WTC11 (cell line): Measurements from ENCODE around the gene OCSTAMP.
A peak's percentile ranks its signal among the peaks of the same experiment; 100 is the strongest.

ENCODE experiments used
- E2F1 ChIP-seq: sonication (generic); formaldehyde crosslinking; IDR thresholded peaks from 2 replicates; pipeline ENCODE4 v1.8.0; 2022; ENCODE audit warnings: mild to moderate bottlenecking, missing genetic modification reagents
- ESRRA ChIP-seq: sonication (generic); formaldehyde crosslinking; IDR thresholded peaks from 2 replicates; pipeline ENCODE4 v1.8.1; 2022; ENCODE audit warnings: mild to moderate bottlenecking, missing genetic modification reagents, borderline replicate concordance
- IRF1 ChIP-seq: sonication (generic); formaldehyde crosslinking; IDR thresholded peaks from 2 replicates; pipeline ENCODE4 v1.8.0; 2023; ENCODE audit warnings: missing genetic modification reagents
- SOX15 ChIP-seq: fragments of 250-450 bp; sonication (Bioruptor Pico); IDR thresholded peaks from 2 replicates; pipeline ENCODE4 v1.9.0; 2021; ENCODE audit warnings: mild to moderate bottlenecking
- TEAD1 ChIP-seq: sonication (generic); formaldehyde crosslinking; IDR thresholded peaks from 2 replicates; pipeline ENCODE4 v1.8.0; 2022; ENCODE audit warnings: mild to moderate bottlenecking, missing genetic modification reagents
- USF1 ChIP-seq: sonication (generic); formaldehyde crosslinking; IDR thresholded peaks from 2 replicates; pipeline ENCODE4 v1.8.0; 2022; ENCODE audit warnings: mild to moderate bottlenecking, missing genetic modification reagents
- USF2 ChIP-seq: sonication (generic); formaldehyde crosslinking; IDR thresholded peaks from 2 replicates; pipeline ENCODE4 v1.8.1; 2023; ENCODE audit warnings: mild to moderate bottlenecking, missing genetic modification reagents, moderate library complexity
- ZNF138 ChIP-seq: sonication (generic); formaldehyde crosslinking; conservative IDR thresholded peaks from 2 replicates; pipeline ENCODE4 v1.8.1; 2022; ENCODE audit warnings: mild to moderate bottlenecking, moderate library complexity, missing genetic modification reagents
- TF ChIP-seq, protein P1 (sequence below): fragments of 200-600 bp; IDR thresholded peaks from 2 replicates; pipeline ENCODE4 v1.8.0; 2022; ENCODE audit warnings: antibody characterized with exemption

DNA sequence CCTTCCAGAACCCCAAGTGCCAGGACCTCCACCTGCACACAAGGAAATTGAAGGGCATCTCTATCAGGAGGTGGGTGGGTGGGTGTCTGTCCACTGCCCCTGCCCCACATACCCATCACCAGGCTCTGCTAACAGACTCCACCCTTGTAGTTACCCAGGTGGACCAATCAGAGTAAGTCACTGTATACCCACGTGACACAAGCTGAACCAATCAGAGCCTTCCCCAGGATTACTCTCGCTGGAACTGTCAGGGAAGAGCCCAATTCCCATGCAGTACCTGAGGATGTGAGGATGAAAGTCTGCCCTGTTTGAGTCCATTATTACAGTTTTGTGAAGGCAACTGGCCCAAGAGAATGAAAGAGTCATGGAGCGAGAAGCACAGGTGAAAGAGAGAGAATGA is 4.2 kb downstream of the OCSTAMP start:
- TF ChIP-seq, protein P1, sequence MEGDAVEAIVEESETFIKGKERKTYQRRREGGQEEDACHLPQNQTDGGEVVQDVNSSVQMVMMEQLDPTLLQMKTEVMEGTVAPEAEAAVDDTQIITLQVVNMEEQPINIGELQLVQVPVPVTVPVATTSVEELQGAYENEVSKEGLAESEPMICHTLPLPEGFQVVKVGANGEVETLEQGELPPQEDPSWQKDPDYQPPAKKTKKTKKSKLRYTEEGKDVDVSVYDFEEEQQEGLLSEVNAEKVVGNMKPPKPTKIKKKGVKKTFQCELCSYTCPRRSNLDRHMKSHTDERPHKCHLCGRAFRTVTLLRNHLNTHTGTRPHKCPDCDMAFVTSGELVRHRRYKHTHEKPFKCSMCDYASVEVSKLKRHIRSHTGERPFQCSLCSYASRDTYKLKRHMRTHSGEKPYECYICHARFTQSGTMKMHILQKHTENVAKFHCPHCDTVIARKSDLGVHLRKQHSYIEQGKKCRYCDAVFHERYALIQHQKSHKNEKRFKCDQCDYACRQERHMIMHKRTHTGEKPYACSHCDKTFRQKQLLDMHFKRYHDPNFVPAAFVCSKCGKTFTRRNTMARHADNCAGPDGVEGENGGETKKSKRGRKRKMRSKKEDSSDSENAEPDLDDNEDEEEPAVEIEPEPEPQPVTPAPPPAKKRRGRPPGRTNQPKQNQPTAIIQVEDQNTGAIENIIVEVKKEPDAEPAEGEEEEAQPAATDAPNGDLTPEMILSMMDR, result no peak
- no peak for TF ChIP-seq ZNF138 (CRISPR knock-in tag)
- no peak for TF ChIP-seq ESRRA
- no peak for TF ChIP-seq E2F1 (CRISPR knock-in tag)
- no peak for TF ChIP-seq TEAD1 (CRISPR knock-in tag)
- no peak; the same call in 1 of the 2 replicates for TF ChIP-seq USF1 (CRISPR knock-in tag)
- no peak for TF ChIP-seq IRF1 (CRISPR knock-in tag)
- TF ChIP-seq SOX15 (CRISPR knock-in tag), result no peak
- peak; percentile 75 for TF ChIP-seq USF2 (CRISPR knock-in tag)
